Left colon (tissue), 2 donors: ENCODE results near the gene ZNF79. TPM values are rescaled to one million over a fixed set of nuclear protein-coding genes. Genes with fewer than 3 reads are reported as not detected.

Experiments used
- ATAC-seq: fragments of 200-7000 bp; cut with Tn5 transposase; one replicate; pipeline ENCODE4 v1.9.1; 2020; ENCODE audit warnings: mild to moderate bottlenecking, moderate library complexity
- DNase-seq, 2 donors: peaks; one replicate each; pipeline ENCODE4 v3.0.0-alpha.2; 2020
- intact Hi-C, 2 donors: fragments of 100-400 bp; cut with DNase I in 1 of 2; cut with micrococcal nuclease in 1 of 2; formaldehyde crosslinking; loops; one replicate each; pipeline versions ENCODE4 v1.11.2 to v1.14.0; 2022; cut with DNase I, micrococcal nuclease
- total RNA-seq, 2 donors: library from RNA; stranded (reverse); fragmentation: NEBNext Ultra II Directional; extraction: Animal tissue kit (Norgen Biotek cat#: 25700); gene quantifications; one replicate each; pipeline ENCODE4 v1.2.1, GENCODE V29; 2021
- donor health status: DM: no; HTN: no; CAD: no.
- donor health status: DM: yes; HTN: yes; CAD: no.

ZNF79 gene
- total RNA-seq, 2 donors from 2014 or later = 5.5 to 6.8 TPM

- peak; percentile 87 for ATAC-seq
- peak; percentile 97 to 99 for DNase-seq
- intact Hi-C loops = no loop called here
Observed at GRCh38 chr9:127396808-127397645, 27.2 kb upstream of the ZNF79 start, which contains the start of gene SLC2A8. TSS of gene SLC2A8 (plus strand) at chr9:127397169. CDS start at chr9:127397231, 62 bp downstream.

GRCh38 chr9:127397646-127398274, 26.4 kb upstream of the ZNF79 start:
- intact Hi-C loops = no loop called here
- DNase-seq (peak in 1 of 2 donors; percentile 71), ATAC-seq (peak; percentile 14)

GRCh38 chr9:127398275-127398647, 25.9 kb upstream of the ZNF79 start:
- ATAC-seq (no peak), DNase-seq (no peak)
- intact Hi-C loops = no loop called here

- ATAC-seq = no peak
- no peak for DNase-seq
- intact Hi-C loops = no loop called here
Observed at GRCh38 chr9:127398715-127399400, 25.3 kb upstream of the ZNF79 start.

- intact Hi-C loops = no loop called here
- ATAC-seq (no peak), DNase-seq (no peak)
Observed at GRCh38 chr9:127399736-127400269, 24.4 kb upstream of the ZNF79 start.

- no peak for ATAC-seq
- intact Hi-C loops = no loop called here
Observed at GRCh38 chr9:127402401-127403090, 21.6 kb upstream of the ZNF79 start.

GRCh38 chr9:127403507-127404192, 20.5 kb upstream of the ZNF79 start:
- intact Hi-C loops = no loop called here
- DNase-seq (no peak), ATAC-seq (no peak)

More at GRCh38 chr9:127402401-127403090, 21.6 kb upstream of the ZNF79 start:
- no peak for DNase-seq

- intact Hi-C loops = no loop called here
- DNase-seq (no peak), ATAC-seq (no peak)
Observed at GRCh38 chr9:127404631-127405030, 19.6 kb upstream of the ZNF79 start.

GRCh38 chr9:127405344-127406125, 18.6 kb upstream of the ZNF79 start:
- DNase-seq (no peak), ATAC-seq (no peak)
- intact Hi-C loops = no loop called here

- DNase-seq (no peak), ATAC-seq (no peak)
- intact Hi-C loops = no loop called here
Observed at GRCh38 chr9:127406799-127407491, 17.2 kb upstream of the ZNF79 start.

GRCh38 chr9:127407492-127407843, 16.7 kb upstream of the ZNF79 start:
- no peak for ATAC-seq
- intact Hi-C loops = no loop called here
- no peak for DNase-seq

- DNase-seq = no peak
- no peak for ATAC-seq
- intact Hi-C loops = no loop called here
Observed at GRCh38 chr9:127411122-127411521, 13.1 kb upstream of the ZNF79 start.

GRCh38 chr9:127415141-127415540, 9.0 kb upstream of the ZNF79 start:
- no peak for ATAC-seq
- no peak for DNase-seq
- intact Hi-C loops = no loop called here

- intact Hi-C loops = no loop called here
- ATAC-seq (no peak), DNase-seq (no peak)
Observed at GRCh38 chr9:127415657-127416056, 8.5 kb upstream of the ZNF79 start.

- ATAC-seq (peak; percentile 15), DNase-seq (peak in 1 of 2 donors; percentile 61)
- intact Hi-C loops = no loop called here
Observed at GRCh38 chr9:127417131-127418036, 6.8 kb upstream of the ZNF79 start.

GRCh38 chr9:127418037-127418471, 6.1 kb upstream of the ZNF79 start:
- intact Hi-C loops = no loop called here
- ATAC-seq (peak; percentile 35), DNase-seq (no peak)
